GM19099 (cell line): ENCODE measurements around the gene FLAD1.

Source experiments
- POLR2A ChIP-seq: IDR thresholded peaks from 3 replicates; pipeline ENCODE4 v1.6.1; 2011; ENCODE audit warnings: low read depth; ENCODE audit not compliant: insufficient read length; ENCODE audit errors: extremely low read depth

Gene FLAD1

DNA sequence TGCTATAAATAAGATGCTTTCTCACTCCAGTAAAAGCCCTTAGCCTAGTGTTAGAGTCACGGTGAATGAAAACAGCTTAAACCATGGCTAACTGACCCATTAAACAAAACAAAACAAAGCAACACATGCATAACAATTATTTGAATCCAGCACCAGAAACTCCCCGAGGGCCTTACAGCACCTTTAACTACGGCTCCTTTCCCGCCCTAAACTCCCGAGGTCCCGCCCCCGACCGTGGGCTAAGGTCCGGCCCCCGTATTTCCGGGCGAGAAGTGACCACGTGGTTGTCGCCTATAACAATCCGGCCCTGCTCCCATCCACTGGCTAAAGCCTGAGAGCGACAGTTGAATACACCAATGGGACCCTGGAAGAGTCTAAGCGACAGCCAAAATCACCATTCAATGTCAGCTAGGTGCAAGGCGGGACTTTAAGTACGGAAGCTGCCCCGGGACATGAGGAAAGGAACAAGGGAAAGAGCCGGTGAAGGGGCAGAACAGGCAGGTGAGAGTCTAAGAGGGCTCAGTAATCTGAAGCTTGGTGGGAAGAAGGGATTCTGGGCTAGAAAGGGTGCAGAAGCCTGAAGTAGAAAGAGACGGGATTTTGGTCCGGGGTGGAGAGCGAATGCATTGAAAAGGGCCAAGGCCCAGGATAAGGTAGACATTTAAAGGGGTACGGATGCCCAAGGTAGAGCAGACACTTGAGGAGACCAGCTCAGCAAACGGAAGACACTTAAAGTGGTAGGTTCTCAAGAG, at the start of gene FLAD1:
Gene FLAD1, plus strand, starts transcription at position 448 of the 752 bp plus-strand sequence. CDS start 351 bp downstream, outside the sequence.
- TF ChIP-seq POLR2A, result peak; percentile 72

DNA sequence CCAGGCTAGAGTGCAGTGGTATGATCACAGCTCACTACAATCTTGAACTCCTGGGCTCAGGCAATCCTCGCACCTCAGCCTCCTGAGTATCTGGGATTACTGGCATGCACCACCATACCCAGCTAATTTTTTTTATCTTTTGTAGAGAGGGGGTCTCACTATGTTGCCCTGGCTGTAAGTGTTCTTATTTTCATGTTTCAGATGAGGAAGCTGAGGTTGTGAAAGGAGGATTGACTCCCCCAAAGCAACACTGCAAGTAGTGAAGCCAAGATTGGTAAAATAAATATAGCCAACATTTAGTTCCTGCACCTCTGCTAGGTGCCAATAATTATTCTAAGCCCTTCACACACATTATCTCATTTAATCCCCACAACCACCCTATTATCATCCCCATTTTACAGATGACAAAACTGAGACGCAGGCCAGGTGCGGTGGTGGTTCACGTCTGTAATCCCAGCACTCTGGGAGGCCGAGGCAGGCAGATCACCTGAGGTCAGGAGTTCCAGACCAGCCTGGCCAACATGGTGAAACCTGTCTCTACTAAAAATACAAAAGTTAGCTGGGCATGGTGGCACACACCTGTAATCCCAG, 48.7 kb upstream of the FLAD1 start:
- no peak for TF ChIP-seq POLR2A

DNA sequence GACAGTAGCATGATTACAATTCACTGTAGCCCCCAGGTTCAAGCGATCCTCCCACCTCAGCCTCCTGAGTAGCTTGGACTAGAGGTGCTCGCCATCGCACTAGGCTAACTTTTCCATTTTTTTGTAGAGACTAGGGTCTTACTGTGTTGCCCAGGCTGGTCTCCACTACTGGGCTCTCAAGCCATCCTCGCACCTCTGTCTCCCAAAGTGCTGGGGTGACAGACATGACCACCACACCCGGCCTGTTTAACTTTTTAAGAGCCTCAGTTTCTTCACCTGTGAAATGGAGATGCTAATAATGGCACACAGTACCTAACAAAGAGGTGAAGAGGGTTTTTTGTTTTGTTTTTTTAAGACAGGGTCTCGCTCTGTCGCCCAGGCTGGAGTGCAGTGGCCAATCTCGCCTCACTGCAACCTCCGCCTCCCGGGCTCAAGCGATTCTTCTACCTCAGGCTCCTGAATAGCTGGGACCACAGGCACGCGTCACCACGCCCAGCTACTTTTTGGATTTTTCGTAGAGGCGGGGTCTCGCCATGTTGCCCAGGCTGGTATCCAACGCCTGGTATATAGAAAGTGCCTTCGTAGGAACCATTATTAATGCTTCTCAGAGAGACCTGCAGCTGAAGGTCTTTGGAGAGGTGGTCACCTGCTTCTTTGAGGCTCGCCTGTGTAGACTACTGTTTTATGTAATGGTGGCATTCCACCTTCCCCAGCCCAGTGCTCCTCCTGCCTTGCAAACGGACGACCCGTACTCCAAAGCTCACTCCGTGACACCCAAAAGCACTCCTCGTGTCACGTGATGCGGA, 47.2 kb upstream of the FLAD1 start:
- TF ChIP-seq POLR2A, result no peak

GRCh38 chr1:154936555-154937084, 46.5 kb upstream of the FLAD1 start, which contains the start of gene PMVK:
Gene PMVK (minus strand): TSS chr1:154936719. CDS start chr1:154936685, 34 bp downstream.
- peak; percentile 86 for TF ChIP-seq POLR2A

DNA sequence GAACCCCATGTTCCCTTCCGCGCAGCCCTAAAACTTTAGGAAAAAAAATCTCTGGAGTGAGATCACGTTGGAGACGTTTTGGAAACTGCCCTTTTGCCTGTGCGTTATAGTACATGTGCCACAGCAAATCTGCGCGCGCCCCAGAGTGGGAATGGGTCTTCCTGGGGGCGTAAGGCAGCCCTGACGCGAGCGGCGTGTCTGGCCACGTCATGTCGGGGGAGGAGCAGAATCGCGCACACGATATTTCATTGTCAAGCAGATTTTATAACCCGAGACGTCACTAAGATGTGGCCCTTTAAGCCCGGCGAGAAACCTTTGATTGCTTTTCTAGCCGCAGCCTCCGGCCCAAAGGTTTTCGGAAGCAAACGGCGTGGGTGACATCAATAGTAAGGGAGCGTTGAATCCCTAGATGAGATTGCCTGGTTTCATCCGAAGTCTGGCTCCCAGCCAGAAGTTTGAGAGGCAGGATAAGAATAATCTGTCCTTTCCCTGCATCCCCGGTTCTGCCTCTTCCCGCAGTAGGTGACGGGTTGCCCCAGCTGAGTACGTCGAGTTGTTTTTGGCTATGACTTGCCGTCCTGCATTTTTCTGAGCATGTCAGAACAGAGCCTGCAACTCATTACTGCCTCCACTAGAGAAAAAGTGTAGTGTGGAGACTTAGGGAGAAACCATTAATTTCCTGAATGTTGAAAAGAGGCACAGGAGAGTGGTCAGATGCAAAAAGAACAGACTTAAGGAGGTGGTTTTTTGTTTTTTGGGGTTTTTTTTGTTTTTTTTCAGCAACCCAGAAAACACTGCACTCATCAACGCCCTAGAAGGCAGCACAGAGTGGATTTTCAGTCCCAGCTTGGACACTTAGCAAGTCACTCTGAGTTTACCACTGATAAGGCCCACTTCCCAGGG, 45.8 kb upstream of the FLAD1 start:
- TF ChIP-seq POLR2A, result peak; percentile 47

- TF ChIP-seq POLR2A, result no peak
Measured at GRCh38 chr1:154937988-154938386, 45.2 kb upstream of the FLAD1 start.

- TF ChIP-seq POLR2A, result no peak
Measured at GRCh38 chr1:154938604-154939399, 44.3 kb upstream of the FLAD1 start.

- TF ChIP-seq POLR2A, result no peak
Measured at GRCh38 chr1:154940213-154940560, 43.0 kb upstream of the FLAD1 start.

DNA sequence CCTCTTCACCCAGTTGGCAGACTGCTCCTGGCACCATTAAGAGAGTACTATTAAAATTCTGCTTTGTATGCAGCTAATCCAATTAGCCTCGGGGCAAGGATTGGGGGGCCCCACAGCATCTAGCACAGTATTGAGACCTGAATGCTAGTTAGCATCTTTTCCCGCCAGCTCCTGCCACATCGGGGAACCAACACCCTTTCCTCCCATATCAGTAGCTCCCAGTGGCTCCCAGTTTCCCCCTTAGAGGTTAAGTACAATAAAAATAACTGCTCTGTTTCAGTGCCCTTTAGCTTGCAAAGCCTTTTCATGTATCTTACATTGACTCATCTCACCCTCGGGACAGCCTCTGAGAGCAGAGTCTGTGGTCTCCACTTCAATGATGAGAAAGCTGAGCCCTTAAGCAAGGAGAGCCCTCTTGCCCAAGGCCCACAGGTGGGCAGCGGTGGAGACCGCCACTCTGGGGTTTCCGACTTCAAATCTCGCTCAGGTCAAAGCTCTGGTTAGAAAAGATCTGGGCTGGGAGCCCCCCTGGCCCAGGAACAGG, 42.4 kb upstream of the FLAD1 start:
- no peak for TF ChIP-seq POLR2A

GRCh38 chr1:154941333-154942013, 41.7 kb upstream of the FLAD1 start:
- no peak for TF ChIP-seq POLR2A

- TF ChIP-seq POLR2A, result no peak
Measured at GRCh38 chr1:154943649-154944400, 39.3 kb upstream of the FLAD1 start.
